Measurements from ENCODE around the gene ELMO1.

Gene ELMO1

DNA sequence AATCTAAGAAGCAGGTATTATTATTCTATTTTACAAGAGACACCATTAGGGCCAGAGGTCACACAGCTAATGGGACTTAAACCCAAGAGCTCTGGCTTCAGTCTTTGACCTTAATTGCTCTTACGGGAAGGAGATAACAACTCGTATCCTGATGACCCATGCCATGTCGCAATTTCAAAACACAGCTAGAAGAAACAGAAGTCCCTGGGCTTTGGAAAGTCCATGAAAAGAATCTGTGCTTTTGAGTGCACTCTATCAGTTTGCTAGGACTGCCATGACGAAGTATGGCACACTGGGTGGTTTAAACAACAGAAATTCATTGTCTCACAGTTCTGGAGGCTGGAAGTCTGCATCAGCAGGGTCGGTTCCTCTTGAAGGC lies 476.5 kb downstream of the ELMO1 start:
- DNase-seq (no peak), ATAC-seq (ENCODE audit: insufficient read depth, low read depth) (no peak)
- Histone ChIP-seq H3K79me2 (ENCODE audit: insufficient read depth, low read length) (no peaks in the 10 kb centered on the region), H3K27ac (ENCODE audit: low read length) (no peak overlapping the region), H3K4me1 (ENCODE audit: insufficient read depth, low read length) (peaks cover 19% of the 10 kb centered on the region), H2AFZ (ENCODE audit: low read depth, low read length) (no peak overlapping the region), H3K9ac (ENCODE audit: low read depth, low read length) (no peak overlapping the region), H3K9me3 (ENCODE audit: insufficient read depth, low read length, severe bottlenecking) (no peaks in the 10 kb centered on the region), H3K4me3 (ENCODE audit: low read depth in 1 of 2, low read length in 2 of 2) (no peak overlapping the region), H3K27me3 (ENCODE audit: insufficient read depth, low read length, poor library complexity) (no peaks in the 10 kb centered on the region), H4K20me1 (ENCODE audit: insufficient read depth, low read length) (no peaks in the 10 kb centered on the region), H3K36me3 (ENCODE audit: insufficient read depth, low read length) (no peaks in the 10 kb centered on the region), H3K4me2 (ENCODE audit: insufficient read depth, low read length) (no peak overlapping the region)
- TF ChIP-seq EZH2 (IDR thresholded peaks at IDR 0.05; ENCODE audit: borderline replicate concordance, low read depth, low read length, severe bottlenecking) (no peak), CTCF (IDR thresholded peaks at IDR 0.05; ENCODE audit: borderline replicate concordance, extremely low read depth, low read length, poor library complexity, severe bottlenecking) (no peak)

- Histone ChIP-seq H3K9ac (ENCODE audit: low read depth, low read length) (no peak overlapping the region), H3K4me3 (ENCODE audit: low read depth in 1 of 2, low read length in 2 of 2) (no peak overlapping the region), H3K9me3 (ENCODE audit: insufficient read depth, low read length, severe bottlenecking) (no peaks in the 10 kb centered on the region), H3K4me1 (ENCODE audit: insufficient read depth, low read length) (peaks cover 19% of the 10 kb centered on the region), H3K4me2 (ENCODE audit: insufficient read depth, low read length) (no peak overlapping the region), H3K27ac (ENCODE audit: low read length) (no peak overlapping the region), H3K79me2 (ENCODE audit: insufficient read depth, low read length) (no peaks in the 10 kb centered on the region), H3K27me3 (ENCODE audit: insufficient read depth, low read length, poor library complexity) (no peaks in the 10 kb centered on the region), H3K36me3 (ENCODE audit: insufficient read depth, low read length) (no peaks in the 10 kb centered on the region), H2AFZ (ENCODE audit: low read depth, low read length) (no peak overlapping the region), H4K20me1 (ENCODE audit: insufficient read depth, low read length) (no peaks in the 10 kb centered on the region)
- TF ChIP-seq CTCF (IDR thresholded peaks at IDR 0.05; ENCODE audit: borderline replicate concordance, extremely low read depth, low read length, poor library complexity, severe bottlenecking), result no peak
- no peak for TF ChIP-seq EZH2 (IDR thresholded peaks at IDR 0.05; ENCODE audit: borderline replicate concordance, low read depth, low read length, severe bottlenecking)
- ATAC-seq (ENCODE audit: insufficient read depth, low read depth), result no peak
- no peak for DNase-seq
Observed at GRCh38 chr7:36971515-36972139, 477.0 kb downstream of the ELMO1 start.

- H4K20me1 ChIP-seq (ENCODE audit: insufficient read depth, low read length), result no peaks in the 10 kb centered on the region
- H3K9me3 ChIP-seq (ENCODE audit: insufficient read depth, low read length, severe bottlenecking), result no peaks in the 10 kb centered on the region
- H3K27ac ChIP-seq (ENCODE audit: low read length), result peak overlapping the region; percentile 0; the same call in 1 of the 2 replicates
- H3K4me1 ChIP-seq (ENCODE audit: insufficient read depth, low read length), result peaks cover 19% of the 10 kb centered on the region
- H2AFZ ChIP-seq (ENCODE audit: low read depth, low read length), result no peak overlapping the region
- no peak overlapping the region for H3K4me3 ChIP-seq (ENCODE audit: low read depth in 1 of 2, low read length in 2 of 2)
- H3K4me2 ChIP-seq (ENCODE audit: insufficient read depth, low read length), result no peak overlapping the region
- TF ChIP-seq EZH2 (IDR thresholded peaks at IDR 0.05; ENCODE audit: borderline replicate concordance, low read depth, low read length, severe bottlenecking) (no peak), CTCF (IDR thresholded peaks at IDR 0.05; ENCODE audit: borderline replicate concordance, extremely low read depth, low read length, poor library complexity, severe bottlenecking) (no peak)
- no peaks in the 10 kb centered on the region for H3K36me3 ChIP-seq (ENCODE audit: insufficient read depth, low read length)
- H3K79me2 ChIP-seq (ENCODE audit: insufficient read depth, low read length), result no peaks in the 10 kb centered on the region
- ATAC-seq (ENCODE audit: insufficient read depth, low read depth), result no peak
- no peaks in the 10 kb centered on the region for H3K27me3 ChIP-seq (ENCODE audit: insufficient read depth, low read length, poor library complexity)
- no peak for DNase-seq
- H3K9ac ChIP-seq (ENCODE audit: low read depth, low read length), result no peak overlapping the region
Observed at GRCh38 chr7:36970551-36971514, 477.8 kb downstream of the ELMO1 start.

Measured in DND-41 (cell line).